ENCODE measurements around the gene THBS1.

The THBS1 gene

GRCh38 chr15:39564972-39565665 lies 15.8 kb upstream of the THBS1 start:
- H4K20me1 ChIP-seq (ENCODE audit: low read depth, low read length): no peaks in the 10 kb centered on the region

GRCh38 chr15:39565851-39566250 lies 15.0 kb upstream of the THBS1 start:
- no peaks in the 10 kb centered on the region for H3K9me3 ChIP-seq (ENCODE audit: insufficient read depth, low read length)
- TF ChIP-seq, protein P1, sequence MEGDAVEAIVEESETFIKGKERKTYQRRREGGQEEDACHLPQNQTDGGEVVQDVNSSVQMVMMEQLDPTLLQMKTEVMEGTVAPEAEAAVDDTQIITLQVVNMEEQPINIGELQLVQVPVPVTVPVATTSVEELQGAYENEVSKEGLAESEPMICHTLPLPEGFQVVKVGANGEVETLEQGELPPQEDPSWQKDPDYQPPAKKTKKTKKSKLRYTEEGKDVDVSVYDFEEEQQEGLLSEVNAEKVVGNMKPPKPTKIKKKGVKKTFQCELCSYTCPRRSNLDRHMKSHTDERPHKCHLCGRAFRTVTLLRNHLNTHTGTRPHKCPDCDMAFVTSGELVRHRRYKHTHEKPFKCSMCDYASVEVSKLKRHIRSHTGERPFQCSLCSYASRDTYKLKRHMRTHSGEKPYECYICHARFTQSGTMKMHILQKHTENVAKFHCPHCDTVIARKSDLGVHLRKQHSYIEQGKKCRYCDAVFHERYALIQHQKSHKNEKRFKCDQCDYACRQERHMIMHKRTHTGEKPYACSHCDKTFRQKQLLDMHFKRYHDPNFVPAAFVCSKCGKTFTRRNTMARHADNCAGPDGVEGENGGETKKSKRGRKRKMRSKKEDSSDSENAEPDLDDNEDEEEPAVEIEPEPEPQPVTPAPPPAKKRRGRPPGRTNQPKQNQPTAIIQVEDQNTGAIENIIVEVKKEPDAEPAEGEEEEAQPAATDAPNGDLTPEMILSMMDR (IDR thresholded peaks at IDR 0.05; ENCODE audit: insufficient read depth, low read length, poor library complexity, severe bottlenecking): no peak
- no peak for TF ChIP-seq EZH2phosphoT487 (conservative IDR thresholded peaks at IDR 0.05; ENCODE audit: low read length)
- H3K79me2 ChIP-seq (ENCODE audit: insufficient read depth, low read length): no peaks in the 10 kb centered on the region
- H2AFZ ChIP-seq (ENCODE audit: low read depth, low read length, severe bottlenecking): no peak overlapping the region
- H3F3A ChIP-seq (ENCODE audit: insufficient read depth): no peaks in the 10 kb centered on the region
- H4K20me1 ChIP-seq (ENCODE audit: low read depth, low read length): no peaks in the 10 kb centered on the region
- no peaks in the 10 kb centered on the region for H3K27me3 ChIP-seq (ENCODE audit: low read length)
- H3K9me2 ChIP-seq (replicated peaks; ENCODE audit: insufficient read depth, low read length): no peaks in the 10 kb centered on the region
- H3K4me2 ChIP-seq (ENCODE audit: low read depth, low read length, poor library complexity, severe bottlenecking): no peak overlapping the region
- H3K27ac ChIP-seq (ENCODE audit: low read depth, low read length): no peak overlapping the region
- no peak overlapping the region for H3K9ac ChIP-seq (ENCODE audit: low read length)
- no peak overlapping the region for H3K4me3 ChIP-seq (ENCODE audit: insufficient read depth, low read length, poor library complexity, severe bottlenecking)
- H3K36me3 ChIP-seq (ENCODE audit: low read length): no peaks in the 10 kb centered on the region

More at GRCh38 chr15:39564972-39565665, 15.8 kb upstream of the THBS1 start:
- Histone ChIP-seq H3K9me3 (ENCODE audit: insufficient read depth, low read length) (no peaks in the 10 kb centered on the region), H3K9ac (ENCODE audit: low read length) (no peak overlapping the region), H3K27ac (ENCODE audit: low read depth, low read length) (no peak overlapping the region), H3K4me3 (ENCODE audit: insufficient read depth, low read length, poor library complexity, severe bottlenecking) (no peak overlapping the region), H3K9me2 (replicated peaks; ENCODE audit: insufficient read depth, low read length) (no peaks in the 10 kb centered on the region), H3F3A (ENCODE audit: insufficient read depth) (no peaks in the 10 kb centered on the region), H3K36me3 (ENCODE audit: low read length) (no peaks in the 10 kb centered on the region), H3K4me2 (ENCODE audit: low read depth, low read length, poor library complexity, severe bottlenecking) (no peak overlapping the region), H3K79me2 (ENCODE audit: insufficient read depth, low read length) (no peaks in the 10 kb centered on the region), H2AFZ (ENCODE audit: low read depth, low read length, severe bottlenecking) (no peak overlapping the region), H3K27me3 (ENCODE audit: low read length) (no peaks in the 10 kb centered on the region)
- TF ChIP-seq EZH2phosphoT487 (conservative IDR thresholded peaks at IDR 0.05; ENCODE audit: low read length): no peak
- TF ChIP-seq, protein P1 (IDR thresholded peaks at IDR 0.05; ENCODE audit: insufficient read depth, low read length, poor library complexity, severe bottlenecking): no peak

DNA sequence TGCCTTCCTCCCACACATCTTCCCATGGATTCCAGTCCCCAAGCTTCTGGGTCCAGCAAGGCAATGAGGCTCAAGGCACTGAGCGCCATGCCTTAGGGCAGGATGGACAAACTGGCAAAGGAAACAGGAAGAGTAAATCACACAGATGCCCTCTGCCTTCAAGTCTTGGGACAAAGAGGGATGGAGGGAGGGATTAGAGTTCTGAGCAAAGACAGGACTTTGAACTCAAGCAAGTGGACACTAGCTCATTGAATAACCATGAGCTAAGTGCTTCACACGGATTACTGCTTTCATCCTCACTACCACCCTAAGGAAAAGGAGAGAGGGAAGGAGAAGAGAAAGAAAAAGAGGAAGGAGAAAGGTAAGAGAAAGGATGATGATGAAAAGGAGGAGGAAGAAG lies 7.6 kb upstream of the THBS1 start:
- no peaks in the 10 kb centered on the region for H3K9me3 ChIP-seq (ENCODE audit: insufficient read depth, low read length)
- no peak overlapping the region for H3K9ac ChIP-seq (ENCODE audit: low read length)
- no peak overlapping the region for H3K27ac ChIP-seq (ENCODE audit: low read depth, low read length)
- no peak for TF ChIP-seq EZH2phosphoT487 (conservative IDR thresholded peaks at IDR 0.05; ENCODE audit: low read length)
- TF ChIP-seq, protein P1 (IDR thresholded peaks at IDR 0.05; ENCODE audit: insufficient read depth, low read length, poor library complexity, severe bottlenecking): no peak
- H3K4me2 ChIP-seq (ENCODE audit: low read depth, low read length, poor library complexity, severe bottlenecking): no peak overlapping the region
- H3K27me3 ChIP-seq (ENCODE audit: low read length): no peaks in the 10 kb centered on the region
- no peaks in the 10 kb centered on the region for H3K79me2 ChIP-seq (ENCODE audit: insufficient read depth, low read length)
- H4K20me1 ChIP-seq (ENCODE audit: low read depth, low read length): no peaks in the 10 kb centered on the region
- H3K36me3 ChIP-seq (ENCODE audit: low read length): no peaks in the 10 kb centered on the region
- no peaks in the 10 kb centered on the region for H3K9me2 ChIP-seq (replicated peaks; ENCODE audit: insufficient read depth, low read length)
- H3K4me3 ChIP-seq (ENCODE audit: insufficient read depth, low read length, poor library complexity, severe bottlenecking): no peak overlapping the region
- H3F3A ChIP-seq (ENCODE audit: insufficient read depth): no peaks in the 10 kb centered on the region
- H2AFZ ChIP-seq (ENCODE audit: low read depth, low read length, severe bottlenecking): no peak overlapping the region

Measured in SU-DHL-6 (cell line).